Activated CD4-positive, alpha-beta T cell treated with anti-CD3 and anti-CD28 coated beads for 48 hours (primary cell): ENCODE data around the gene KIF5C.
A peak's percentile ranks its signal among the peaks of the same experiment; 100 is the strongest.
"Not testable (repeated sequence)": the region's sequence is repeated elsewhere in the genome, so short reads cannot be mapped to it uniquely, and the experiment has no call there.

Source experiments
- DNase-seq: peaks from one replicate; pipeline ENCODE4 v3.0.0-alpha.2; 2020

The KIF5C gene

DNA sequence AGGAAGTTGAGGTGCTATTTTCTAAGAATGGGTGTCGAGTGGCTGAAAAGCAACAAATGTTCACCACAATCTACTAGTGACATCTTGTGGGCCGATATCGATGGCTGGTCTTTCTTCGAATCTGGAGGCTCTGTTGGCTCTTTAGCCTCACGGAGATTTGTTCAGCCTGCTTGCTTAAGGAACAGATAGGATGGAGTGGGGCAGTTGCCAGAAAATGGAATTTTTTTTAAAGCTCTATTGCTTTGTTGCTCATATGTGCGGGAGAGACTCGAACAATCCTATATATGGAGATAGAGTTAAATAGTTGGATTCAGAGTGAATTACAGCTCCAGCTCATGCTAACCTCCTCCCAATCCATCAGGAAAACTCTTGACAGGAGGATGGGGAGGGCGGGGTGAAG is 92.6 kb downstream of the KIF5C start:
- DNase-seq = no peak

DNA sequence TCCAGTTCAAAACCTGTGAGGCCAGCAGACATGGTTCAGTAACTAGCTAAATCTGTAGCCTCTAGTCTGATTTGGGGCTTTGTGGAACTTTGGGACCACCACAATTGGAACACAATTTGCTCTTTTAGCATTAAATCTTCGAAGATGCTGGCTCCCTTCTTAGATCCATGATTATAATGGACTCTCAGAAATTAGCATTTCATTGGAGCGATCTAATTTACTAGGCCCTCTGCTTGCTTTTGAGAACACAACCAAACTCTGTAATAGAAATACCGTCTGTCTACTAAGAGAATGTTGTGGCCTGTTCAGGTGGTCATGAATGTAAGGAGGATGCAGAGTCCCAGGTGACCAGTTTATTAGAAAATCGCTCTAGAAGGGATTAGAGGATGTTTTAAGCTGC is 93.3 kb downstream of the KIF5C start:
- DNase-seq = no peak

DNA sequence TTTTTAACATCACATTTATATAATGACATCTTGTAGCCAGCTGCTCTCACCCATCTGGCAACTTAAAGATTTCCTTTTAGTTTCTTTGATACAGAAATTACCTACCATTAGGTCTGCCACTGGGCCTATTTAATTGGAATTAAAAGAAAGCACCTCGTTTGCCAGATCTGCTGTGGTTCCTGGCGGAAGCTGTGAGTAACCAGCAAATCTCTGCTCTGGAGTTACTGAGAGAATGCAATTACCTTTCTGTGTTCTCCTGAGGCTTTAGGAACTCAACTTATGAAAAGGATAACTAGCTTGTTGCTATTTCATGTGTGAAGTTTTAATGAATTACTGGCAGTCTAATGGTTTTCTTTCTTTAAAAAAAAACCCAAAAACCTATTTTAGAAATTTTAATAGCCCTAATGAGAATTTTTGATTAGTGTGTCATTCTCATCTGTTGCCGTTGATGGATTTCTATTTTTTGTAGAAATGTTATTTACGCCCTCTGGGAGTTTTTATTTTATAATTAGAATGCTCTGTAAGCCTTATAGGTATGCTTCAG is 93.8 kb downstream of the KIF5C start:
- no peak for DNase-seq

DNA sequence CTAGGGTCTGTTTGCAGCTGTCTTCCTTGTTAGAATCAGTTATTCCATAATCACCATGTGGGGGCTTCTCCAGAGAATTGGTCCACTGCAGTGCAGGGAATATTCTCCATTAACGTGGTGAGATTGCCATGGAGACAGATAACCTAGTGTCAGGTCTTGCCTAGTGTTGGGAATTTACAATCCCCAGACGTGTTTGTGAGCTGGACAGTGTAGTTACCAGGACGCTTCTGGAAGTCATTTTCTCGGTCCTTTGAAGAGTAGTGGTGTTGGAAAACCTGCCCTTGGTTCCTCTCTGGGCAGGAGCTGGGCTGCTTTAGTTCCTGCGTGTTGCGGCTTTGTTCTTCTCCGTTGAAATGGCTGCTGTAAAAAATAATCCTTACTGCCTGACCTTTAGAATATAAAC is 94.6 kb downstream of the KIF5C start:
- DNase-seq = no peak

DNA sequence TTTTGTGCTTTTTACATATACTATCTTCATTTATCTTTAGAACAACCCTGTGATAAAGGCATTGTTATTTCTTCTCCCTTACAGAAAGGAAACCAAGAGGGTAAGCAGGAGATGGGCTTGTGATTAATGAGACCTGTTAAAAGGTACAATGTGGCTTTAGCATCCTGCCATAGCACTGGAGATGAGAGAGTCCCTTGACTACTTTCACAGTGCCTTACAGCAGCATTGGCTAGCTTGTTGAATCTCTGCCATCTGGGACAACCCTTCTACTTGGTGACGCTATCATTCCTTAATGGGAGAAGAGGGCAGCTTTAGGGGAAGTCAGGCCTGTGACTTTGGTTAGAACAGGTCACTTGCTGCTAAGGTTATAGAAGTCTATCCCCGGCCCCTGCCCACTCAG is 95.4 kb downstream of the KIF5C start:
- no peak for DNase-seq

DNA sequence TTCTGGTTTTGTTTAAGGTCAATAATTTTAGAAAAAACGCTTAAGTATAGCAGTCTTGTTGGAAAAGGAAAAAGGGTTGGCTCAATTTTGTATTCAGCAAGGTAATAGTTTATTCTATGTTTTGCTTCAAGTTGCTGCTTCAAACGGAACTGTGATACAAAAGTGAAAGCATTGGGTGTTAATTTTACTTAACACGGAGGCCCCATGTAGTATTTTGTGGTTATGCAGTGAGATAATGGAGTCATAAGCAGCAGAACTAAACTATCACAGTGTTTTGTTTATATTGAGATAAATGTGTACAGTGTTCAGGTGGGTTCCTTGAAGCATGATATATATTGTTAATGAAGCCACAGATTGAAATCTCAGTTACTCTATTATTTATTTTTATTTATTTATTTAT is 96.5 kb downstream of the KIF5C start:
- DNase-seq = no peak

DNA sequence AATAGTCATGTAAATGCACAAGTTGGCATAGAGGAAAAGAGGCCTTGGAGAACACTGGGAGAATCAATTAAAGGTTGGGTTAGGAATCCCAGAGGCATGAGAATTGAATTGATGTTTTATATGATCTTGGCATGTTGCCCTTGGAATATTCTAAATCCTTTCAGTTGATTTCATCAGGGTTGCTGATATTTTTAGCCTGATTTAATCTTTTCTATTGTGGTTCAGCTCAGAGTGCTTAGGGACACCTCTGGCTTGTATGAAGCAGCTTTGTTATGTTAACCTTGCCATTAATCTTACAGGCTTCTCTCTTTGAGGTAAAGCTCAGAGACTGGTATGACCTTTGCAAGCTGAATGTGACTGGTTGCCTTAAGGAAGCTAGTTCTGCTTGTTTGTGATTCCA is 99.1 kb downstream of the KIF5C start:
- DNase-seq = no peak

DNA sequence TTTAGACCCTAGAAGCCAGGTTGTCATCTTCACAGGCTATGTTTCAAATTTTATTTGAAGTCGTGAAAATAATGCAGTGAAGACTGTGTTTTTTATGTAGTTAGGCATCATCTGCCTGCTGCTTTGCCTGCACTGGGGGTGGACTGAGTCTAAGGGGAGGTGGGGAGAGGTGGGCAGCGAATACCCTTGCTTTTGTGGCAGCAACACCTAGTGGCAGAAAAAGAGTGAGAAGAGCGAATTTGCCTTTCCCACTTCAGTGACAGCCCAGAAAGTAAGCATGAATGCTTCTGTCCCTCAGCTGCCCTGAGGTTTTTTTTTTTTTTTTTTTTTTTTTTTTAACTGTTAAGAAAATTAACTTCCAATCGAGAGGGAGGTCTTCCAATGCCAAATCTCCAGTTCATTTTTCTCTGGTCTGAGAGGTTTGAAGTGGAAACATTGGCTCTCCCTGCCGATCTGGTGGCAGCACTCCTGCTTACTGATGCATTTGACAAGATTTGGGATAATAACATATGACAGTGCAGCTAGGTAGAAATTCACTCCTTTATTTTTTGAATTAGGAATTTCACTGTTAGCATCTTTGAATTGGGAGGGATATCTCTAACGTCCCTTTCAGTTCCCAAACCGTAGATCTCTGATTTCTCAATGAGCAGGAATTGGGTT is 103.1 kb downstream of the KIF5C start:
- DNase-seq = no peak

DNA sequence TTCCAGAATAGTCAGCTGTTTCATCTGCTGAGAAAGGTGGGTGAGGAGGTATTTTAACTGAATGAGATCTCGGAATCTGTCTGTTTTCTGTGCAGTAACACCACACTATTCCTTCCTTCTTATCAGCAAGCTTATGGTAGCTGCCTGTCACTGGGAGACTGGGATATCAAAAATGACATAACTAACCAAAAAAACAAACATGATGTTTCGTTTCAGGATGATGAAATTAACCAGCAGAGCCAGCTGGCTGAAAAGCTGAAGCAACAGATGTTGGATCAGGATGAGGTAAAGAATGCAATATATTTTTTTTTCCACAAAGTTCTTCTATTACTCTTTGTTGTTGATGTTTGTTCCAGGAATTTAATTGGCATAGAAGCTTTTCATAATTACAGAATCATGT is 103.7 kb downstream of the KIF5C start:
- no peak for DNase-seq

DNA sequence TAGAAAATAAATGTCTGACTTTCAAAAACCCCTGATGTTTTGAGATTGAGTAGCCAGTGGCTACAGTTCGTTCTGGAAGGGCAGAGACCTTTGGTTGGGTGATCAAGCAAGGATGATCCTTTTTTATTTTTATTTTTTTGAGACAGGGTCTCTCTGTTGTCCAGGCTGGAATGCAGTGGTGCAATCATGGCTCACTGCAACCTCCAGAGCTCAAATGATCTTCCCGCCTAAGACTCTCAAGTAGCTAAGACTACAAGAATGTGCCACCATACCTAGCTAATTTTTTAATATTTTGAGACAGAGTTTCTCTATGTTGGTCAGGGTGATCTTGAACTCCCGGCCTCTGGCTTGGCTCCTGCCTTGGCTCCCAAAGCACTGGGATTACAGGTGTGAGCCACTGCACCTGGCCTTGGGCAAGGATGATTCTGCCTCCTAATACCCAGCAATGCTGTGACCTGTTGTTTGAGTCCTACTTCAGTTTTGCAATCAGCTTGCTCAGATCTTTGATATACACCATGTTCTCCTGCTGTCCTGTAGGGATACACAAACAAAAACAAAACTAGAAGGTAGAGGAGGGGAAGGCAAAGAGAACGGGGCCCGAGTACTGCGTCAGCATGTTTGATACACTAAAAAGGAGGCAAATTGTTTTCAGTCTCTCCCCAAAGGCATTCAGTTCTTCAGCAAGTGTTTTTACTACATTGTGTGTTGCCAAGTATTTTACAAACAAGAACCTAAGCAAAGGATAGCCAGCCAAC is 104.3 kb downstream of the KIF5C start:
- DNase-seq = no peak

DNA sequence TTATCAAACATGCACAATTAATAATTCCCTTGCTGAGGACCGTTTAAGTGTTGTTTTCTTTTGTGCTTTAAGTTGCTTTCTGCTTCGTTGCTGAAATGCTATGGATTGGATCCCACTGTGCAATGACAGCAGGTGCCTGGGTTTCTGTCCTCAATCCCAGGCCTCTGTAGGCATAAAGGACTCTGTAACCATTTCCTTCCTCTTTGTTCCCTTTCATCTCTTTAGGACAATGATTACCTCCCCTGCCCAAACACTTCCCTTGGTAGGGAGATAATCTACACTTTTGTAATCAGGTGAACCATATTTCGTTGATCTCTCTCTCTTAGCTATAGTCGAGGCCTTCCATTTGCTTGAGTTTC is 104.9 kb downstream of the KIF5C start:
- no peak for DNase-seq

DNA sequence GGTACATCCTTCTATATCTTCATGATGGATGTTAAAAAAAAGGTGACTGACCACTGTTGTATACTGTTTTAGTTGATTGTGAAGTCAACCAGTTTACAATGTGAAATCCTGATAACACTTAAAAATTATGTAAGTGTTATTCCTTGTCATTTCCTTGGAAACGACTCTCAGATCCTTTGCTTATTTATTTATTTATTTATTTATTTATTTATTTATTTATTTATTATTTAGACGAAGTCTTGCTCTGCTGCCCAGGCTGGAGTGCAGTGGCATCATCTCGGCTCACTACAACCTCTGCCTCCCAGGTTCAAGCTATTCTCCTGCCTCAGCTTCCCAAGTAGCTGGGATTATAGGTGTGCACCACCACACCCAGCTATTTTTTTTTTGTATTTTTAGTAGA is 105.5 kb downstream of the KIF5C start:
- not testable (repeated sequence) for DNase-seq

DNA sequence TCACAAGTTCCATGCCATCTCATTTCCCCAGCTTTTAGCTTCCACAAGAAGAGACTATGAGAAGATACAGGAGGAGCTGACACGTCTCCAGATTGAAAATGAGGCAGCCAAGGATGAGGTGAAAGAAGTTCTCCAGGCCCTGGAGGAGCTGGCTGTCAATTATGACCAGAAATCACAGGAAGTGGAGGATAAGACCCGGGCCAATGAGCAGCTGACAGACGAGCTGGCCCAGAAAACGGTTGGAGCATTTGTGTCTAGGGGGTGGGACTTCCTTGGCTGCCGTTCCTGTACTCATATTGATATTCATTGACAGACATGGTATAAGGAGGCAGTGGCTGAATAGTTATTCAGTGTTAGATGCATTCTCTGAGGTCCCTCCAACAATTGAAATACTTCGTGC is 106.3 kb downstream of the KIF5C start:
- DNase-seq = no peak

DNA sequence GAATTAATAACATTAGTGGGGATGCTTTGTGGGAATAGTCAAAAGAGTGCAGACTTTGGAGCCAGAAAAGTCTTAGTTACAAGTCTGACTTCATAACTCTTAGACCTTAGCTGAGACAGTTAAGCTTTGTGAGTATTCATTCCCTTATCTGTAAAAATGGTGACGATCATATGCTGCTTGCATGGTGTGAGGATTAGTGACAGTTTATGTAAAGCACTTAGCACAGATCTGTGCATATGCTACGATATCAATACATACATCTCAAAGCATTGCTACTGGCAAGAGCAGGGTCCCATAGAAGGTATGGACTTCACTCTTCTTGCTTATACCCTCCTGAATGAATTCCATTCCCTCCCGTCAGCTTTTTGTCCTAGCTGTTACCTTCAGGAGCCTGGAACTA is 106.8 kb downstream of the KIF5C start:
- no peak for DNase-seq

DNA sequence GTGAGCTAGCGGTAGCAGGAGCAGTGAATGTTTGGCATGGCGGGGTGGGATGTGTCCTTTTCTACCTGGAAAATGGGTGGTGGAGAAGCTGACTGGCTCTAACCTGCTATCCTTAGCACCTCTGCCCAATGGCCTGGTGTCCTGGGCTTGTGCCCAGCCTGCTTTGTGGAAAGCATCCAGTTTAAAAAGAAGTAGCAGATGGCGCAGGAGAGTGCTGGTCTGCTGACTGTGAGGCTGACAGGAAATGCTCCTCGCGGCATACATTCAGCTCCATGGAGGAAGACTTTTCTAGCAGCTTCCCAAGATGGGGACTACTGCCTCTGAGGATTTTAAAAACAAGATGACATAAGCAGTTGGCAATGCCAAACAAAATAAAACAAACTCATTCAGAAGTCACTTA is 107.3 kb downstream of the KIF5C start:
- no peak for DNase-seq

DNA sequence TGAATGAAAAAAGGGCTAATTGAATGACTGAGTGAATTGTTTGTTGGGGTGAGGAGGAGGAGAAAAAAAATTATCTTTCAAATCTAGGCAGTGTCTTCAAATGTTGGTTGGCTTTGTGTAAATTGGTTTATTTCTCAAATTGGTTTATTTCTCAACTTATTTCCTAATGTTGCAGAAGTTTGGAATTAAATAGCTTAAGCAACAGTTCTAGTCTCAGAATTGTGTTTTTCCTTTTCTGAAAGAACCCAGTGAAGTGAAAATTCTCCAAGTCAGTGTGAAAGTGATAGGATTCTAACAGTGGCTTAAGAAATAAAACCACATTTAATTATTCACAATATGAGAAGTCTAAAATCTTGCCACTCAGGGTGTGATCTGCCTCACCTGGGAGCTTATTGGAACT is 108.9 kb downstream of the KIF5C start:
- DNase-seq = no peak

DNA sequence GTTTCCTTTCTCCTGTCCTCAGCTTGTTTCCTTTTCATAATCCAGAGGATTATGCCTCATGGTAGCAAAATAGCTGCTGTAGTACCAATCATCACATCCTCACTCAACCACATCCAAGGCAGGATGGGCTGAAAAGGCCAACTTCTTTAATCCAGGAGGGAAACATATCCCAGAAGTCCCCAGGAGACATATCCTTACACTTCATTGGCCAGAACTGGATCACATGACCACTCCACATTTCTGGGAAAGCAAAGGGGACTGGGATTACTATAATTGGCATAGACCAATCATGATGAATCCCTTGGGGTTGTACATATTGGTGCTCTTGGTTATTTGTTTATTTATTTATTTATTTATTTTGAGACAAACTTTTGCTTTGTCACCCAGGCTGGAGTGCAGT is 109.4 kb downstream of the KIF5C start:
- no peak for DNase-seq

DNA sequence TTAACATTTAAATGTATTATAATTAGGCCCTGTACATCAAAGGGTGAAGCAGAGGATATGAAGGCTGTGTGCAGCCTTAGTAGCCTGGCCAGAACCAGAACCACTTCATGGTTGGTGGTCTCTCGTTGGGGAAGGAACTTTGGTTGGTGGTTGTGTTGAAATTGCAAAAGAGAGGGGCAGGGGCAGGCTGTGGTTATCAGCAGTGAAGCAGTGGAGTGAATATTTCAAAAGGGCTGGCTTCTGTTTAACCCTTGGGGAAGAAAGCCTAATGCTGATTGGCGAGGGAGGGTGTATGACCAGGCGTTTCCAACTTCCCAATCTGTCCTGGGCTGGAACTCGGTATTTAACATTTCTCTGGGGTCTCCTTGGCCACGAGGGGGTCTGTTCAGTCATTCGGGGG is 112.3 kb downstream of the KIF5C start:
- DNase-seq = no peak

DNA sequence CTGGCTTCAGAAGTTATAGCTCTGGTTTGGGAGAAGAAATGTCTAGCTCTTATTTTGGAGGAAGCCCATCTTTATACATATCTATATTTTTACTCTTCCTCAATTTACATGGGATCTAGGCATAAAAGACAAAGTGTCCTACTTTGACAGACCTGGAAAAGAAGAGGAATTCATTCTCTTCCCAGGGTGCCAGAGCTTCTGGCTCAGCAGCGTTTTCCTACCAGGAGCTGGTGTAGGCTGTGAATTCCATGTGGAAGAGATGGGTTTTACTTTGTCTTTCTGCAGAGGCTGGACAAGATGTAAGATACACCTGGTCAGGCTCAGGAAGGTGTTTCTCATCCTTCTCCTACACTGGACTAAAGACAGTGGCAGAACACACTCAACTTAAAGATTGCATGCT is 113.3 kb downstream of the KIF5C start:
- DNase-seq = no peak

DNA sequence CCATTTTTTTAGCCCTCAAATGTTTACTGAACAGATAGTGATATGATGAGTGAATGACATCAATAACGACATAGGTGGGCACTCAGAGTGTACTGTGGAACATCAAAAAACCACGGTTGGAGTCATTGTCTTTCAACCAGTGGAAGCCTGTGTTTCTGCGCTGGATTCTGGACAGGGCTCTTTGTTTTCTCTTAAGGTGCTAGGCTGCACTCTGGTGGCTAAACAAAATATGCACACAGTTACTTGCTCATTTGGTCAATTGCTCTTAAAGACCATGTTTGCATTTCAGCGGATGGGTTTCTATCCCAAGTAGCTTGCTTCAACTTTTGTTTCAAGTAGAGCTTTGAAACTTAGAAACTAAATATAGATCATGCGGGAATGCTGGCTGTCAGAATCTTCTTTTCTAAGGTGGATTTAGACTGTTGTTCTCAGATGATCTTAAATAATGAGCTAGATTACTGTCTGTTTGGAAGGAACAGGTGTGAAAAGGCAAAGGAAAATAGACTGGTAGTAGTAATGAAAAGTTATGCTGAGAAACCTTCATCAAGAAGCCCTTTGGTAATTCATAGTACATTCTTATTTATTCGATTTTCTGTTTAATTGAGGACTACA is 115.0 kb downstream of the KIF5C start:
- DNase-seq = peak; percentile 60

DNA sequence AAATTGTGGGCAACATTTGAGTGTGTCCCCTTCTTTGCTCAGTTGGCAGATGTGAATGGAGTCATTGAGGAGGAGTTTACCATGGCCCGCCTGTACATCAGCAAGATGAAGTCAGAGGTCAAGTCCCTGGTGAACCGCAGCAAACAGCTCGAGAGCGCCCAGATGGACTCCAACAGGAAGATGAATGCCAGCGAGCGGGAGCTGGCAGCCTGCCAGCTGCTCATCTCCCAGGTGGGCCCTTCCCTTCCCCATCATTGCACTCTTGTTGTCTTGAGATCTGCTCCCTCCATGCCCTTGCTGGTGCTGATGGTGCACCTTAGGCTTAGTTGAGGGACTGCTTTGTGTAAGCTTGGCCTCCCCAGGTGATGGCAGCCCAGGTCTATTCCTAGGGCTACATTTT is 115.9 kb downstream of the KIF5C start:
- no peak for DNase-seq

DNA sequence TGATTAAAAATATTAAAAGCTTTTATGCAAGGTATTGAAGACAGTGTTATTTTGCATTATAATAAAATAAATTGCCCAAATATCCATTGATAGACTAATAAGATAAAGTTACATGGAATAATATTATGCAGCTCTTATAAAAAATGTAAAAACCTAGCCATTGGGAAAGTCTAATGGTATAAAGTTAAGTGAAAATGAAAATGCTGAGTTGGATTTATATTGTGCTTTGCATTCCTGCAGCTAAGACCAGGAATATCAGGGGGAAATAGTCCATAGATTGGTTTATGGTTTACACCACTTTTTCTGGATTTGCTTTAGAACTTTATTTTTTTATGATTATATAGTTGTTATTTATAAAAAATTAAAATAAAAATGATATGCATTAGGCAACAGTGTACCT is 117.4 kb downstream of the KIF5C start:
- DNase-seq = no peak

DNA sequence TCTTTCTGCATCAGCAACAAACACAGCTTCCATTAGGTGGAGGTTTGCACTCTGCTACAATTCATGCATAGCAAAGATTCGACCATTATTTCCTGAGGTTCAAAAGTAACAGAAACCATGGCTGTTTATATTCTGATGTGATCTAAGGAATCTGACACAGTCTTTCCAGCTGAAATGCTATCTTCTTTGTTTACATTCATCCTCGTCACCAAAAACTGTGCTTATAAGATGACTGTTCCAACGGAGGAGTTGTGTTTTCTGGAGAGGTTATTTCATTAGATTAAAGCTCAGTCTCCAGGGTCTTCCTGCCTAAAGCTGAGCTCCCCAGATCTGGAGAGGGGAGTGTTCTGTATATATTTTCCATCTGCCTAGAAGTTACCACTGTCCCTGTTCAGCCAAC is 118.3 kb downstream of the KIF5C start:
- DNase-seq = no peak

DNA sequence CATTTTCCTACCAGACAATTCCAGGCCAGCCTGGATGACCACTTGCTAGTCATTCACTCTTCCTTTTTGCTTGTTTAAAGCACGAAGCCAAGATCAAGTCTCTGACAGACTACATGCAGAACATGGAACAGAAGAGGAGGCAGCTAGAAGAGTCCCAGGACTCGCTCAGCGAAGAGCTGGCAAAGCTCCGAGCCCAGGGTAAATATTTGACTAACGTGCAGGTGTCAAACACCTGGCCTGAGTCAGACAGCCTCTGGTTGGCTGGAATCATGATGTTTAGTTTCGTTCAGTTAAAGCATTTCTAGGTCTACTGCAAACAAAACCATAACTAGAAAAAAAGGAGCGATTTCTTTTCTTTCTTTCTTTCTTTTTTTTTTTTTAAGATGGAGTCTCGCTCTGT is 119.3 kb downstream of the KIF5C start:
- no peak for DNase-seq
